C4-2B (cell line): Measurements from ENCODE around the gene HTR2C.
"Not testable (repeated sequence)": the region's sequence is repeated elsewhere in the genome, so short reads cannot be mapped to it uniquely, and the experiment has no call there.

Source experiments
- ZFX ChIP-seq: fragments of 450-650 bp; IDR thresholded peaks from 2 replicates; pipeline ENCODE4 v1.6.1; 2017
- TF ChIP-seq, protein P1 (sequence below): fragments of 450-650 bp; conservative IDR thresholded peaks from 2 replicates; pipeline ENCODE4 v1.5.1; 2017; ENCODE audit warnings: mild to moderate bottlenecking

DNA sequence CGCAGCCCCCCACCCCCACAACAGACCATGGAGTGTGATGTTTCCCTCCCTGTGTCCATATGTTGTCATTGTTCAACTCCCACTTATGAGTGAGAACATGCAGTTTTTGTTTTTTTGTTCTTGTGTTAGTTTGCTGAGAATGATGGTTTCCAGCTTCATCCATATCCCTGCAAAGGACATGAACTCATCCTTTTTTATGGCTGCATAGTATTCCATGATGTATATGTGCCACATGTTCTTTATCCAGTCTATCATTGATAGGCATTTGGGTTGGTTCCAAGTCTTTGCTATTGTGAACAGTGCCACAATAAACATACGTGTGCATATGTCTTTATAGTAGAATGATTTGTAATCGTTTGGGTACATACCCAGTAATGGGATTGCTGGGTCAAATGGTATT, 353.2 kb downstream of the HTR2C start:
- TF ChIP-seq, protein P1, sequence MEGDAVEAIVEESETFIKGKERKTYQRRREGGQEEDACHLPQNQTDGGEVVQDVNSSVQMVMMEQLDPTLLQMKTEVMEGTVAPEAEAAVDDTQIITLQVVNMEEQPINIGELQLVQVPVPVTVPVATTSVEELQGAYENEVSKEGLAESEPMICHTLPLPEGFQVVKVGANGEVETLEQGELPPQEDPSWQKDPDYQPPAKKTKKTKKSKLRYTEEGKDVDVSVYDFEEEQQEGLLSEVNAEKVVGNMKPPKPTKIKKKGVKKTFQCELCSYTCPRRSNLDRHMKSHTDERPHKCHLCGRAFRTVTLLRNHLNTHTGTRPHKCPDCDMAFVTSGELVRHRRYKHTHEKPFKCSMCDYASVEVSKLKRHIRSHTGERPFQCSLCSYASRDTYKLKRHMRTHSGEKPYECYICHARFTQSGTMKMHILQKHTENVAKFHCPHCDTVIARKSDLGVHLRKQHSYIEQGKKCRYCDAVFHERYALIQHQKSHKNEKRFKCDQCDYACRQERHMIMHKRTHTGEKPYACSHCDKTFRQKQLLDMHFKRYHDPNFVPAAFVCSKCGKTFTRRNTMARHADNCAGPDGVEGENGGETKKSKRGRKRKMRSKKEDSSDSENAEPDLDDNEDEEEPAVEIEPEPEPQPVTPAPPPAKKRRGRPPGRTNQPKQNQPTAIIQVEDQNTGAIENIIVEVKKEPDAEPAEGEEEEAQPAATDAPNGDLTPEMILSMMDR = not testable (repeated sequence)
- not testable (repeated sequence) for TF ChIP-seq ZFX
